ENCODE results near the gene NOL4L.

NOL4L gene

DNA sequence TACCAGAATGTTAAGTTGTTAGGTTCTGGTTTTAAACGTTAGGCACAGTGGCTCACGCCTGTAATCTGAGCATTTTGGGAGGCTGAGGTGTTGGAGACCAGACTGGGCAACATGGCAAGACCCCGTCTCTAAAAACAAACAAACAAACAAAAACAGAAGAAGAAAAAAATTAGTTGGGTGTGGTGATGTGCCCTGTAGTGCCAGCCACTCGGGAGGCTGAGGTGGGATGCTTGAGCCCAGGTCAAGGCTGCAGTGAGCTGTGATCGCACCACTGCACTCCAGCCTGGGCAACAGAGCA, 19.4 kb downstream of the NOL4L start:
- TF ChIP-seq, protein P1, sequence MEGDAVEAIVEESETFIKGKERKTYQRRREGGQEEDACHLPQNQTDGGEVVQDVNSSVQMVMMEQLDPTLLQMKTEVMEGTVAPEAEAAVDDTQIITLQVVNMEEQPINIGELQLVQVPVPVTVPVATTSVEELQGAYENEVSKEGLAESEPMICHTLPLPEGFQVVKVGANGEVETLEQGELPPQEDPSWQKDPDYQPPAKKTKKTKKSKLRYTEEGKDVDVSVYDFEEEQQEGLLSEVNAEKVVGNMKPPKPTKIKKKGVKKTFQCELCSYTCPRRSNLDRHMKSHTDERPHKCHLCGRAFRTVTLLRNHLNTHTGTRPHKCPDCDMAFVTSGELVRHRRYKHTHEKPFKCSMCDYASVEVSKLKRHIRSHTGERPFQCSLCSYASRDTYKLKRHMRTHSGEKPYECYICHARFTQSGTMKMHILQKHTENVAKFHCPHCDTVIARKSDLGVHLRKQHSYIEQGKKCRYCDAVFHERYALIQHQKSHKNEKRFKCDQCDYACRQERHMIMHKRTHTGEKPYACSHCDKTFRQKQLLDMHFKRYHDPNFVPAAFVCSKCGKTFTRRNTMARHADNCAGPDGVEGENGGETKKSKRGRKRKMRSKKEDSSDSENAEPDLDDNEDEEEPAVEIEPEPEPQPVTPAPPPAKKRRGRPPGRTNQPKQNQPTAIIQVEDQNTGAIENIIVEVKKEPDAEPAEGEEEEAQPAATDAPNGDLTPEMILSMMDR (conservative IDR thresholded peaks at IDR 0.05) = no peak
- no peak overlapping the region for H3K27ac ChIP-seq

DNA sequence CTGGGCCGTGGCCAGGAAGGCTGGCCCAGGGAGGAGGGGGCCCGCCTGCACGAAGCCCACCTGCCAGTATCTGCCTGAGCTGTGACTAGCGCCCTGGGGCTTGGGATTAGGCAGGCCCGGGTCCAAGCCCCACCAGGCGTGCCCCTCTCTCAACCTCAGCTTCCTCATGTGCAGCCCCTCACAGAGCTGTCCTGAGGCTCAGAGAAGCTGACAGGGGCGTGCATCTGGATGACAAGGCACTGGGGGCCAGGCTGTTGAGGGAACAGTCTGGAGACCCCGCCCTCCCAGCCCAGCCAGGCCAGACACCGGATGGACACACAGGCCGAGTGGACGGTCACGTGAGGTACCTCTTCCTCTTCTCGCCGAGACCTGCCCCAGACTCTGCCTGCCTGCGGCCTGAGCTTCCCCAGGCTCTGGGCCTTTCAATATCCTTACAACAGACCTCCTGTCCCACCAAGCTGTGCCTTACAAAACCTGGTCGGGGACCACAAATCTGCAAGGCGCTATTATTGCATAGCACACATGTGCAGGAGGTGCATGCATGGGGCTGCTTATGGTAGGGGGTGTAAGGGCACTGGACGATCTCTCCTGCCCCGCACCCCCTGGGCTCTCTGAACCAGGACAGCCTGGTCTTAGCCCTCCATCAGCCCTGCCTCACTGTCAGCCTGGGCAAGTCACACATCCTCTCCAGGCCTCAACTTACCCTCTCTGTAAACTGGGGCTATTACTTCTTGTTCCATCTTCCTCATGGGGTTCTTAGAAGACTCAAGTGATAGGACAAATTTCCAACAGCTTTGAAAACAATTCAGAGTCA, 20.0 kb downstream of the NOL4L start:
- no peak overlapping the region for H3K27ac ChIP-seq
- TF ChIP-seq, protein P1 (conservative IDR thresholded peaks at IDR 0.05) = no peak

GRCh38 chr20:32564440-32564839, 20.7 kb downstream of the NOL4L start:
- no peak overlapping the region for H3K27ac ChIP-seq
- TF ChIP-seq, protein P1 (conservative IDR thresholded peaks at IDR 0.05) = no peak

DNA sequence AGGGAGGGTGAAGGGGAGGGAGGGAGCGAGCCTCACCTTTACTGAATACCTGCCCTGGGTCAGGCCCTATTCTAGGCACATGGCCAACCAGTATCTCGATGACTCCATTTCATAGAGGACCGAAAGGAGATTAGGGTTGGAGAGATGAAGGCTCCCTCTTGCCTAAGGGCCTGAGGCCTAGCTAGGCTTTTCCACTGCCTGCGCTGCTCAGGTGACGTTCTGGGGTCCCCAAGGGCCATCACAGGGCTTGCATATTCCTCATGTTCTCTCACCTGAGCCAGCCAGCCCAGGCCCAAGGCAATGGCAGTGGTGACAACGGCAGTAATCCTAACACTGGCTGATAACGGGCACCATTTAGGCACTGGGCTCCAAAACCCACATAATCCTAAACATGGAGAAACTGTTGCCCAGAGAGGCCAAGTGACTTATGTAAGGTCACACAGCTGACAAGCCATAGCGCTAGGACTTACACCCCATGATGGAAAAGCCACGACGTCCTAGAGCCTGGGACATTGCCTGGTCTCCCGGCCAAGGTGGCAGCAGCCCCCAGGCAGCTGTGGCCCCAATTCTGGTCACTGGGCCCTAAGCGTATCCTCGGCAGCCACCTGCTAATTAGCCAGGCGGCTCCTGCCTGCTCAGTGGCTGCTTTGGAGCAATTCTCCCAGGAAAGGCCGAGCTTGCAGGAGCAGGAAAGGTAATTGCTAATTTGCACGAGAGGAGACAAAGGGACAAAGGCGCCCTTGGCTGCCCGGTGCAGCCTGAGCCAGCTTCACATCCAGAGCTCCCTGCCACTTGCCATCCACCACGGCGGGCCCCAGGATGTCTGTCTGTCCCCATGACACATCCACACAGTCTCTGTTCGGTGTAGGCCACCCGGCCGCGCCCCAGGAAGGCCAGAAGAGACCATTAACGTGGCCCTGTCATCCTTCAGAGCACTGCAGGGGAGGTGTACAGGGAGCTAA, 21.5 kb downstream of the NOL4L start:
- TF ChIP-seq, protein P1 (conservative IDR thresholded peaks at IDR 0.05) = no peak
- no peak overlapping the region for H3K27ac ChIP-seq

DNA sequence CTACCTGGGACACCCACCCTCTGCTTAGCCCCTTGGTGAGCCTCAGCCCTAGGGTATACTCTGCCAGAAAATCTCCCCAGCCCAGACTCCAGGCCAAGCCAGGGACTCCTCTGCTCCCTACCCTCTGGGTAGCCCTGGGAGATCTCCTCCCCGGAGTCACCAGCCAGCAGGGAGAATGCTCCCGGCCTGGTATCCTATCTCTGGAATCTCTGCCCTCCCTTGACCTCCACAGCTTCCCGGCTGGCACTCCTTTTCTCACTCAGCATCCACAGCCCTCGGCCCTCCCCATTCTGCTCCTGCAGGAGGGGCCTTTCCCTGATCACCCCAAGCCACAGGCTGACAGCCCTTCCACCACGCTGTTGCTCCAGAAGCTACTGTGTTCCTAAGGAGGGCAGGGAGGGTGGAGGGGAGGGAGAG, 22.6 kb downstream of the NOL4L start:
- no peak overlapping the region for H3K27ac ChIP-seq
- TF ChIP-seq, protein P1 (conservative IDR thresholded peaks at IDR 0.05) = no peak

DNA sequence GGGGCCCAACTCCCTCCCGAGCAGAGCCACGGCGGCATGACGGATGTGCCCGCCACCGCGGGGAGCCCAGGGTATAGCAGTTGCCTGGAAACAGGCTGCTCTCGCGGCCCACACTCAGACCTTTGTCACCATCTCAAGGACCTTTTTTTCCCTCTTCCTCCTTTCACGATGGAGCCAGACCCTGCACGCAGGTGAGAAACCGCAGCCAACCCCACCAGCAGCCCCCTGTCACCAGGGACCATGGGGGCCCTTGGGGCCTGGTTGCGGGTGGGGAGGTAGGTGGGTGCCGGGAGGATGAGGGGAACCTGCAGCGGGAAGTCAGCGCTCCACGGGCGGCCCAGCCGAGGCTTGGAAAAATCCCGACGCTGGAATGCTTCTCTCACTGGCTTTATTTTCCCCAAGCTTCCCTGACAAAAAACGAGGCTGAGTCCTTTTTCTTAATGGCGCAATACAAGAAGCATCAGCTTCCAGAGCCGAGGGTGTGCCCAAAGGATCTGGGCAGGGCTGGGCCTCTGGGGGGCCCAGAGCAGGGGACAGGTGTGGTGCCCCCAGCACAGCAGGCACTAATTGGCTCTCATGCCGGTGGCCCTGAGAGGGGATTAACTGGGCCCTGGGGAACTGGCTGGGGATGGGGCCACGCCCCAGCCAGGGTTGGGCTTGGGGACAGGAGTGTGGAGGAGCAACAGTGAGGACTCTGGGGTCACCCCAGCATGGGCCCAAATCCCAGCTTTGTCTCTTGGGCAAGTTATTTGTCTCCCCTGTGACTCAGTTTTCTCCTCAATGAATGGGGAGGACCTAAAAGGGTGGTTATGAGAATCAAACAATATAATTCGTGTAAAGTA, 23.9 kb downstream of the NOL4L start:
- H3K27ac ChIP-seq = no peak overlapping the region
- TF ChIP-seq, protein P1 (conservative IDR thresholded peaks at IDR 0.05) = no peak
